ENCODE results near the gene COP1.

COP1 gene

DNA sequence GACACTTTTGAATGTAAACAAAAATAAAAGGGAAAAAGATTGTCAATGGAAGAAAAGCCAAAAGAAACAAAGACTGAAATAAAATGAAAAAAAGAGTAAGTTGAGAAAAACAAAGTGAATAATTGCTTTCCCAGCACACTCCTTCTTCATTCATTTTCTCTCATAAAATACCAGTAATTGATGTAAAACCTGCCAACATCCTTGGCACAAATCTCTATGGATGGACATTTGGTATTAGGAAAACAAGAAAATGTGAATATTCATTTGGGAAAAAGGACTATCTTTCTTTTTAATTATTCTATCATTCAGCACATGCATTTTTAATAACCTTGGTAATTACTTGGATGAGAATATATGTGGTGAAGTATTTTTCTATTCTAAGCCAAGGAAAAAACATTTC, 259.3 kb downstream of the COP1 start:
- no peak for DNase-seq

DNA sequence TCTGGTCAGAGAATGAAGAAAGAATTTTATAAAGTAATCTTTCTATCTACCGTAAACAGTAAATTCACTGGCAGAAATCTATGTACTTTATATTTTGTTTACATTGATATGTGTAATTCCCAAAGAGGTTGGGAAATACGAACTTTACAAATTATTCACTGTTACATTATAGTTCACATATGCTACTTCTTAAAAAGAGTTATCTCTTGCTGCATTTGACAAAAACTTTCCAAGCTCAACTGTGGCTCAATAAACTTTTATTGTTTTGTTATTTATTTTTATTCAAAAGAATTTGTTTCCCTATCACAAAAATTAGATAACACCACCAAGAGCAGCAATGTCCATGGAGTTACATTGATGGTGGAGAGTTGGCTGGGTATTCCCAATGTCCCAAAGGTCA, 262.5 kb downstream of the COP1 start:
- no peak for DNase-seq

DNA sequence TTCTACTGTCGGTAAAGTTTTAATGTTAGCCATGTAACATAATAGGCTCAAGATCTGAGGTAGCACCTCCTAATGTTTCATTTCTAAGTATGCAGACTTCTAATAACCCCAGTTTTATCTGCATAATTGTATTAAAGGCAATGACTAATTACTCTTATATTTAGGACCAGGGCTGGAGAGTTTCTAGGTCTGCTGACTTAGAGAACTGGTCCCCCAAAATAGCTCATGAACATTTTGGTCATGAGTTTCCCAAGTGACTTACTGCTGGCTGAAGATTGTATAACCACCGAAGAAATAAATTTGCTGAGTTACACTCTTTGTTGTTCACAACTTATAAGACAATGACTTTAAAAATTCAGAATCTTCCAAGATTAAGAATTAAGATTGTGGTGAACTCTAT, 265.9 kb downstream of the COP1 start:
- DNase-seq, result no peak

DNA sequence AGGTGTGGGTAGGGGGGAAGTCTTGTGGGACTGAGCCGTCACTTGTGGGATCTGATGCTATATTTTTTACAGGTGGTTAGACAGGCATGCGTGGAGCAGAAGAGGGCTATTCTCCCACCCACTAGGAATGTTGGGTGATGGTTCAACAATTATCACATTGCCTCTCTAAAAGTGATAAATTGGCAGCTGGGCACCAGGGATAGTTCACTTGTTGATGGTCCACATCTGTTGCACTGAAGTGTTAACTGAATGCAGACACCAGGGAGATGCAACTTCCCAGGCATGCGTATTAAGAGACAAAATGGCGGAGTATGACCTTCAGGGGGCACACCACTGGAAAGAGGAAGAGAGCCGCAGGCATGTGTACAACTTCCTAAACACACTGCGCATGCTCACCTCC, 270.4 kb downstream of the COP1 start:
- DNase-seq, result no peak

DNA sequence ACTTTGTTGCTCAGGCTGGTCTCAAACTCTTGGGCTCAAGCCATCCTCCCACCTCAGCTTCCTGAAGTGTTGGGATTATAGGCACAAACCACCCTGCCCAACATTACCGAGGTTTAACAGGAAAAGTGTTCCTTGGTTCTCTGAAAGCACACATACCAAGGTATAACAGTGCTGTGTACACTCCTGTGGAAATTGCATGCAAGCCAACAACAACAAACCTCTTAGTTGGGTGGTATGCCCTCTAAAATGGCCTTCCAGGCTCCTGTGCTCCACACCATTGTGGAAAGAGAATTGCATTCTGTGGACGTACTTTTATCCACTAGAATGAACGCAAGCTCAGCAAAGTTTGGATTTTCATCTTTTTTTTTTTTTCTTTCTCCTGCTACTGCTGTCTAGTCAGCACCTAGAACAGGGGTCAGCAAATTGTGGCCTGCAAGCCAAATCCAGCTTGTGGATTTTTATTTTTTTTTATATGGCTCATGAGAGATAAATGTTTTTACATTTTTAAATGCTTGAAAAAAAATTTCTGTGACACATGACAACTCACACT, 271.4 kb downstream of the COP1 start:
- no peak for DNase-seq

DNA sequence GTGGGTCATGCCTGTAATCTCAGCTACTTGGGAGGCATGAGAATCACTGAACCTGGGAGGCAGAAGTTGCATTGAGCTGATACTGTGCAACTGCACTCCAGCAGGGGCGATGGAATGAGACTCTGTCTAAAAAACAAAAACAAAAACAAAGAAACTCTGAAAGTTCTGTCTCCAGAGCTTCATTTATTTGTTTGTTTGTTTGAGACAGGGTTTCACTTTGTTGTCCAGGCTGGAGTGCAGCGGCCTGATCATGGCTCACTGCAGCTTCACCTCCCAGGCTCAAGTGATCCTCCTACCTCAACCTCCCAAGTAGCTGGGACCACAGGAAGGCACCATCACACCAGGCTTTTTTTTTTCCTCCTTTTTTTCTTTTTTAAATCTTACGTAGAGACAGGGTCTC, 271.9 kb downstream of the COP1 start:
- no peak for DNase-seq

DNA sequence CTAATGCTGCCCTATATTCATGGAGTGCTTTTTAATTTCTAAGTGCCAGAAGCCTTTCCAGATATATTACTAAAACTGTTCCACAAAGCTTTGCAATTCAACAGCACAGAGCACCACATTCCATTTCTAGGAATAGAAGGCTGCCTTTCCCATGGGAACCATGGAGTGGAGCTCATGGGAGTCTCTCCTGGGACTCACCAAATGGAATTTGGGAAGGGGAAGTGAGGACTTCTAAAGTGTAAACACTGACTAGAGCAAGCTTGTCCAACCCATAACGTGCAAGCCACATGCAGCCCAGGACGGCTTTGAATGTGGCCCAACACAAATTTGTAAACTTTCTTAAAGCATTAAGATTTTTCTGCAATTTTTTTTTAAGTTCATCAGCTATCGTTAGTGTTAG, 273.3 kb downstream of the COP1 start:
- DNase-seq, result peak; percentile 80

DNA sequence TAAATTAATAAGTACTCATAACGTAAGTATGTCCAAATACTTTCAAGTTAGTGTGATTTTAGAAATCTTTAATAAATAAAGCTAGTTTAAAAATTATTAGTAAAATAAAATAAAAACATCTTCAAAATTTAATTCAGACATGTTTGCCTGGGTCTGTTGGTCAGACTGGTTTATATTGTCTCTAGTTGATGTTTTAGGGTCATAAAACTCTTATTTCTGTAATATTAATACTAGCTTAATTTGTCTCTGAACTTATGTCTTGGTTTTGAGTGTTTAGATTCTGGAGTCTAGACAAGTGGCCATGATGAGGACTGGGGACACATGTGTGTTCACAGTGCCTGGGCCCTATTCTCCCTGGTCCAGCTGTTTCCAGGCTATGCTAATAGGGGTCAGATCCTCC, 279.1 kb downstream of the COP1 start:
- no peak for DNase-seq

DNA sequence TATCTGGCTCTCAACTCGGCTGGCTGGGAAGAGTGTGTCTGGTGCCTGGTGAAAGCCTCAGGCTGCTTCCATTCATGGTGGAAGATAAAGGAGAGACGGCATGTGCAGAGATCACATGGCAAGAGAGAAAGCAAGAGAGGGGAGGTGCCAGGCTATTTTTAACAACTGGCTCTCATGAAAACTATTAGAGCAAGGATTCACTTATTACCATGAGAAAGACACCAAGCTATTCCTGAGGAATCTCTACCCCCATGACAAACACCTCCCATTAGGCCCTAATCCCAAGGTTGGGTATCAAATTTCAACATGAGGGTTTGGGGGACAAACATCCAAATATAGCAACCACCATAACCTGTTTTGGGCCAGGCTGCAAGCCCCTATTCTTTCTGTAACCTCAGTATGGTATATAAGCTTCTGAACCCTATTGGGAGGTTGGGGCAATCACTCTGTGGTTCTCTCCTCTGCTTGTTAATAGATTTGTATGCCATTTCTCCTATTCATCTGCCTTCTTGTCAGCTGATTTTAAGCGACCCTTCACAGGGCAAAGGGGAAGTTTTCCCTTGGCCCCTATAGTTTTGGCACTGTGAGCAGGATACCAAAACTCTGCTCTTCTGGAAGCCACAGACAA, 284.7 kb downstream of the COP1 start:
- DNase-seq, result no peak

DNA sequence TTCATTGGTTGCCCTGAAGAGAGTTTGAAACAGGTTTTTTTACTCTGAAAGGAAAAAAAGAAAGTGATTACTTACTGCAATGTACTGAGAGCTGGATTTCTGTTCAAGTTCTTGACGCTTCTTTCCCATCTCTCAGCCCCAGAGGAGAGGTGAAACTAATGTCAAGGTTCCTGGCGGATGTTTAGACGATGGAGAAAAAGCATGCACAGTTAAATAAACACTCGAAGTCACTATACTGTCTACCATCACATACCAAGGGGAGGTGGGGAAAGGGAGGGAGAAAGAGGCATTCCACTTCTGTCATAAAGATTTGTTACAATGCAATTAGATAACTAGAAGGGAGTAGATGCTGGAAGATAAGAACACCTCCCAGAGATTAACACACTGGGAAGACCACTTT, 286.7 kb downstream of the COP1 start:
- no peak for DNase-seq

DNA sequence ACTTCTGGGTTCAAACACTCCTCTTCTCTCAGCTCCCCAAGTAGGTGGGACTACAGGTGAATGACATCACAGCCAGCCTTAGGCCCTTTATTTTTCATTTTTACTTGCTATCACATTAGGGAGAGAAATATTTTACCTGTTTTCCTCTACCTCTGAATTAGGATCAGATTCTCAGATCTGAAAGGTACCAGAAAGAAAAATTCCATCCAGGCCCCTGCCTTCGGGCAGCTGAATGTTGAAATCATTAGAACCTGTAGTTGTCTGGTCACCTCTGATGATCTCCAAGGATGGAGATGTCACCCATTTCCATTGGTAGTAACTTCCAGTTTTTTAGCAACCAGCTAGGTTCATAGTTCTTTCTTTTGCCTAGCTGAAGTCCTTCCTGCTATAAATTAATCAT, 288.1 kb downstream of the COP1 start:
- DNase-seq, result no peak

DNA sequence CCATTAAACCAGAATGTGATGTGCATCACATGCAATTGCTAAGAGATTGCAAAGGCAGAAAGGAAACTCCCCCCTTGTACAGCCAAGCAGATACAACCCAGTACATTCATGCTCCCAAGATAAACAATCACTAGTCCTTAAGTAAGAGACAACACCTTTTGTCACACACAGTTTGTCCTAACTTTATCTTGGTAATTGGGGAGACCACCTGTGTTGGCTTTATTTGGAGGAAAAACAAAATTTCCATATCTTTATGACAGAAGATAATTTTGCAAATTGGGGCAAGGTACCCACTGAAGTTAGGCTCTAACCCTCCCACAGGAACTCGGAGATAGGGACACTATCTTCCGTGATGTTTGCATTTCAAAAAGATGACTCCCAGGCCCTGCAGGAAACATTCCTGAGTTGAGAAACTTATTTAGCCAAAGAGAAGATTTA, 288.7 kb downstream of the COP1 start:
- DNase-seq, result no peak

DNA sequence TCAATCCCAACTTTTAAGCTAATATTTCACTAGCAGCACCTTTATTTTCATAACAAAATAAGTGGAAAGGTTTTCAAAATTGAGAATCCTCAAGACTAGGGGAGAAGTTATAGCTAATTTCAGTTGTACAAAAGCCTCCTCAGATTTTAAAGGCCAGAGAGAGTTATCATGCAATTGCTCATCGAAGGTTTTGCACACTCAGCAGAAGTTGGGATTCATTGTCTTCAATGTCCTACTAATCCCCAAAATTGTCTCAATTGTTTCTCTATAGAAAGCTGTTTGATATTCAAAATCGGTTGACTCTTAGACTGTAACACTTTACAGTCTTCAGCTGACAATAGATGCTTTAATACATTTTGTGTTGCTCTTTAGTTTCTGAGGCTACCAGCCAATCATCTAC, 293.0 kb downstream of the COP1 start:
- DNase-seq, result no peak

DNA sequence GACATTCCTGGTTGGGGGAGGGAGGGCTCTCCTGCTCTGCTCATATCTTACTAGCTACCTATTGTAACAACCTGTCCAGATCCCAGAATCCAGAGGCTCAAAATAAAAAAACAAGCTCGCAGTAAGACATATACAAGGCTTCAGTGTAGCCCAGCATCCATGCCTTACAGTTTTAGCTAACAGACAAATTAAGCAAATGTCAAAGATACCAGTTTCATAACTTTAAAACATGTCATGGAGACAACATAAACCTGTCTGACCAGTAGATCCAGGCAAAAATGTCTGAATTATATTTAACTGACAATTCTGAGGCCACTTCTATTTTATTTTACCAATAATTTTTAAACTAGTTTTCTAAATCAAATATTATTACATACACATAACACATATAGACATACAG, 295.9 kb downstream of the COP1 start:
- no peak for DNase-seq

DNA sequence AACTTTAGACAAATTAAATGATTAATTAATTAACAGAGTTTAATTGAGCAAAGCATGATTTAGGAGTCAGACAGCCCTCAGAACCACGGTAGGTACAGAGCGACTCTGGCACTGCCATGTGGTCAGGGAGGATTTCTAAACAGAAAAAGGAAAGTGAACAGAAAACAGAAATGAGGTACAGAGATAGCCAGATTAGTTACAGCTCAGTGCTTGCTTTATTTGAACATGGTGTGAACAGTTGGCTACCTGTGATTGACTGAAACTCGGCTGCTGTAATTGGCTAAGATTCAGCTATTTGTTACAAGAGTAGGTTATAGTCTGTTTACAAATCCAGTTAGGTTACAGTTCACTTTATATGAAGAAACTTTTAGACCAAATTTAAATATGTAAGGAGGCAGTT, 300.7 kb downstream of the COP1 start:
- DNase-seq, result no peak

DNA sequence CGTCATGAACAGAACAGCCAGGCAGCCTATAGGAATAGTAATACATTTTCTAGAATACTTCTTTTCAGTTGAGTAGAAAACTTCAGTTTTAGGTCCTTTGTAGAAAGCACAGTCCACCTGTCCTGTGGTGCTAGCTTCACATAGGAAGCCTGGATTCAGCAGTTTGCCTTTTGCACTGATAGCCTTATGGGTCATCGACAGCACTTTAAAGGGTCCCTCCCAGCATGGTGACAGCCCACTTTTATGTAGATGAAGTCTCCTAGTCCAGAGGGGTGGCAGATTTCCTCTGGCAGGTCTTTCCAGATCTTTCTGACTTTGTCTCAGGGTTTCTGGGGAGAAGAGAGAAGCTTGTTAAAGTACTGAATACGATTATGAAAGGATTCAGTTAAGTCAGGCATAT, 302.3 kb downstream of the COP1 start:
- no peak for DNase-seq

DNA sequence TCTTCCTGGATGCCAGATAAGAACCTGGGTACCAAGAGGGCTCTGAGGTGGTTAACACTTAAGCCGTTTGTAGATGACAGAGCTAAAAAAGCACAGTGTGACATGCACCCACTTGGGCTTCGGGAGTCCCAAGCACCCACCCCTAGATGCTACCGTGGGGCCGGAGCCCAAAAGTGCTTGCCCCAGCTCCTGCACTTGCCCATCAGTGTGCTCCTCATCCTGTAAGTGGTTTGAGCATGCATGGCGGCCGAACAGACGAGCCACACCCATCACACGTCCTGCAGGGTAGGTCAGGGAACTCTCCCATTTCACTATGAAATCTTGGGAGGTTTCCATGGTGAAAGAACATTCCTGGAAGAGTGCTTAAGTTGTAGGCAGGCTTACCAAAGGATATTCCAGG, 304.8 kb downstream of the COP1 start:
- DNase-seq, result no peak

DNA sequence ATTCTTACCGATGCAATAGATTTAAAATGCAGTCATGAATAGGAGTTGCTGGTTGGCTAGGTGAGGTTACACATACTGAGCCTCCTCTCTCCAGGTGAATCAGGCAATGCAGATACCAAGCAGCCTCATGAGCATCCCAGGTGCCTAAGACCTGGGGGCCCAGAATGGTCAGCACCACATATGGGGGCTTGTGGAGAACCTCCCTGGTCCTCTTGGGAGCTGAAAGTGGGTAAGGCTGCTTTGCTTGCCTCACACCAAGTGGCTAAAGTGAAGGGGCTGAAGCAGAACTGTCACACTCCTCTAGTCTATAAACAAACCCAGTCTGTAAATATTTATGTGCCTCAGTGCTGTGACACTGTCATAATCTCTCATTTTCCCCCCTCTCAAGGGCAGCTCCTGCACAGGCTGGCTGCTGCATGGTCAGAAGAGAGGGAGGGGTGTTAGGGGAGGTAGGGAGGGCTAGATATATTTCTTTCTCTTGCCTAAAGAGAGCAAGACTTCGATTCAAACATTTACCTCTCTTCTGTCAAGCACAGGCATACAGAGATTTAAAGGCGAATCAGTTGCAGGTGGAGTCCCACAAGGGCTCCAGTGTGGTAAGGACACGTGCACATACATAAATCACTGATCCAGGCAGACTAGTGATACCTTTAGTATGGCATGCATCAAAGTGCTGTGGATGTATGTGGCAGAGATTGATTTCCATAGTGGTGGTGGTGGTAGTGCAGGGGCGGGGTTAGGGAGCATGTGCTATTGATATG, 305.8 kb downstream of the COP1 start:
- no peak for DNase-seq

DNA sequence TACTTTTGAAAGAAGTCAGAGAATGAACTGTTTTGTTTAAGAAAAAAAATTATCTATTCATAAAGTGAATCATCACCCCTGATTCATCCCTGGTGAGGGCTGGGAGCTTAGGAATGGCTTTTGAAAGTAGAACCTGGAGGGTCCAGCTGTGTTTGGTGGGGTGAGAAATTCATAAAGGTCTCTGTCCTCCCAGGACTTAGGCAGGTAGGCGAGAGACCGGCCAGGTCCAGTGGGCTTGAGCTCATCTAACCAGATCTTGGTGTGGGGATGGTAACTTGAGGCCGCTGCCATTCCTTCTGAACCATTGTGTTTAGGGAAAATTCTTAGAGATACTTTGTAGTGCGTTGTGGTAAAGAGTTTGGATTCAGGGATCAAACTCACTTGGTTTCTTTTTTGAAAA, 306.9 kb downstream of the COP1 start:
- no peak for DNase-seq

DNA sequence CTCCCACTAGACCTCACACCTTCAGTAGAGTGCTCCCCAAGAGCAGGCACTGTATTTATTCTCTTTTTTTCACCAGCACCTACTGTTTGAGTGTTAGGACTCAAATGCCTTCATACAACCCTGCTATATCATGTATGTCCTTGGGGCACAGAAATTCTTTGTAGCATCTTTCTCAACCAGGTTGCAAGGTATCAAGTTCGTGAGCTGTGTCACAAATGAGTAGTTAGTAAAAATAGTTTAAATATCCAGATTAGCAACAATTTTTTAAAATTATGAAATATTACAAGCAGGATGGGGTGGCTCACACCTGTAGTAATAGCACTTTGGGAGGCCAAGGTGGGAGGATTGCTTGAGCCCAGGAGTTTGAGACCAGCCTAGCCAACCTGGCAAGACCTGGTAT, 311.1 kb downstream of the COP1 start:
- no peak for DNase-seq

All from fibroblast of skin of scalp (primary cell).